ENCODE measurements around the gene TENT4A. TPM values are rescaled to one million over a fixed set of nuclear protein-coding genes. Genes with fewer than 3 reads are reported as not detected.
"Not testable (repeated sequence)": the region's sequence is repeated elsewhere in the genome, so short reads cannot be mapped to it uniquely, and the experiment has no call there.

Gene TENT4A
- total RNA-seq (10 to 100 TPM in 6 of 9 donors, 1 to 10 TPM in 3; 7.0 to 20.3 (median 11.3) TPM), polyA plus RNA-seq (1 to 10 TPM; 4.3 to 8.7 TPM)
- long read RNA-seq, donor 1, full-length matches to known transcripts: 4 of 8 reads
- long read RNA-seq, donor 1, partial matches to known transcripts: 2 of 8 reads
- long read RNA-seq, donor 1, other reads (novel, unspliced or antisense): 2 of 8 reads
- long read RNA-seq, donor 2, partial matches to known transcripts: 10 of 13 reads
- long read RNA-seq, donor 2, other reads (novel, unspliced or antisense): 2 of 13 reads
- long read RNA-seq, donor 3, full-length matches to known transcripts: 7 of 14 reads
- long read RNA-seq, donor 3, partial matches to known transcripts: 2 of 14 reads
- long read RNA-seq, donor 3, other reads (novel, unspliced or antisense): 5 of 14 reads

GRCh38 chr5:6713274-6714225 lies at the start of gene TENT4A:
TENT4A (plus strand) TSS chr5:6713432; CDS start chr5:6713984, 552 bp downstream.
- Histone ChIP-seq H3K27ac (peak within 1 kb of the TSS; percentile 89 to 100 (median 98)), H3K9me3 (no peaks in the 10 kb centered on the region), H3K4me1 (peaks cover 9 to 53% (median 40%) of the 10 kb centered on the region in 12 donors), H3K4me3 (peak within 1 kb of the TSS; percentile 60 to 98 (median 78)), H3K27me3 (no peaks in the 10 kb centered on the region), H3K36me3 (no peaks in the 10 kb centered on the region)
- intact Hi-C loops (cut with DNase I): loop anchor here in 8 of 10 donors (1.0 to 10.0 kb wide), 6 partner anchors 79 to 339 kb away; partner anchors contain the start of genes NSUN2 (in 8 of the 8), SRD5A1 (in 8 of the 8) and MED10 (in 2 of the 8)
- ATAC-seq (no peak), DNase-seq (peak in 4 of 5 donors; percentile 46 to 75 (median 60))
- 0 to 1% (median 0%) methylated on average over 5 to 174 of the region's 174 CpGs; no CpG with 5 or more reads in 1 of the 4 donors for WGBS, 4 donors
- TF ChIP-seq POLR2A (IDR thresholded peaks at IDR 0.05) (no peak), CTCF (IDR thresholded peaks at IDR 0.05) (no peak)

DNA sequence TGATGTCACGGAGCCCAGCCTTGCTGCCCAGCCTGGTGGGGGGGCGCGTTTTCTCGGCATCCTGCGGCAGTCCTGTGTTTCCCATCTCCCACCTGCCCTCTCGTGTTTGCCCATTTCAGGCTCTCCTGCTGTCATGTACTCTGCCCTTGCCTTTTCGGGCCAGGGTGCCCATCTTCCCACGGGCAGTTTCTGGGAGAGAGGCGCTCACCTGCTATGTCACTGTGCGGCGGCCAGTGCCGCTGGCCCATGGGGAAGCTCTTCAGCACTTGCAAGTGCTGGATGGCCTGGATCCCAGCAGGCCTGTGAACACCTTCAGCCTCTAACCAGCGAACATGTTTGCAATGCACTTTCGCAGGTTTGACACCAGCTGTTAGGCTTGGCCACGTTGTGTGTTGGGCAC lies 46.5 kb upstream of the TENT4A start:
- 91 to 95% (median 94%) methylated on average over 15 of the region's 15 CpGs for WGBS, 4 donors
- DNase-seq (no peak), ATAC-seq (no peak)
- H3K27me3 ChIP-seq: no peaks in the 10 kb centered on the region
- H3K4me3 ChIP-seq: no peak overlapping the region
- no peak overlapping the region for H3K27ac ChIP-seq
- no peaks in the 10 kb centered on the region for H3K4me1 ChIP-seq
- no peaks in the 10 kb centered on the region for H3K9me3 ChIP-seq
- intact Hi-C loops (cut with DNase I): no loop called here
- H3K36me3 ChIP-seq: peaks cover 0 to 32% (median 6%) of the 10 kb centered on the region in 9 donors
- TF ChIP-seq POLR2A (IDR thresholded peaks at IDR 0.05) (no peak), CTCF (IDR thresholded peaks at IDR 0.05) (no peak)

DNA sequence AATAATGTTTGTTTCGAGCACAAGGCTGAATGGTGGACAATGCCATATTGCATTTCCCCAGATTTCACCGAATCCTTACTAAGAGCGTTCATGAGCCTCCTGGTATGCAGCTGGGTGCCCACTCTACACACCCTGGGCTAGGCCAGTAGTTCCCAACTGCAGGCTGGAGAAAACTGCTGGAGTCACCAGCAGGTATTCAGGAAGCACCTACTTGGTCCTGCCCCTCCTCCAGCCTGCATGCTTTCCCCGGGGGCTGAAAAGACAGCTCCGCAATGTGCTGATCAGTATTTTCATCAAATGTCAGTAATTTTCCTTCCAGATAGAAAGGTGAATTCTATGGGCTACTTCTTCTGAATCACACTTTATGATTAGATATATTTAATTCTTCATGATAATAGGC lies 45.6 kb upstream of the TENT4A start:
- no peaks in the 10 kb centered on the region for H3K27me3 ChIP-seq
- H3K4me1 ChIP-seq: no peaks in the 10 kb centered on the region
- no peak overlapping the region for H3K27ac ChIP-seq
- no peak overlapping the region for H3K4me3 ChIP-seq
- WGBS, 4 donors: 90 to 98% (median 94%) methylated on average over 5 of the region's 5 CpGs
- H3K36me3 ChIP-seq: peaks cover 0 to 29% (median 6%) of the 10 kb centered on the region in 9 donors
- intact Hi-C loops (cut with DNase I): no loop called here
- no peak for DNase-seq
- TF ChIP-seq POLR2A (IDR thresholded peaks at IDR 0.05) (no peak), CTCF (IDR thresholded peaks at IDR 0.05) (no peak)
- no peak for ATAC-seq
- no peaks in the 10 kb centered on the region for H3K9me3 ChIP-seq

DNA sequence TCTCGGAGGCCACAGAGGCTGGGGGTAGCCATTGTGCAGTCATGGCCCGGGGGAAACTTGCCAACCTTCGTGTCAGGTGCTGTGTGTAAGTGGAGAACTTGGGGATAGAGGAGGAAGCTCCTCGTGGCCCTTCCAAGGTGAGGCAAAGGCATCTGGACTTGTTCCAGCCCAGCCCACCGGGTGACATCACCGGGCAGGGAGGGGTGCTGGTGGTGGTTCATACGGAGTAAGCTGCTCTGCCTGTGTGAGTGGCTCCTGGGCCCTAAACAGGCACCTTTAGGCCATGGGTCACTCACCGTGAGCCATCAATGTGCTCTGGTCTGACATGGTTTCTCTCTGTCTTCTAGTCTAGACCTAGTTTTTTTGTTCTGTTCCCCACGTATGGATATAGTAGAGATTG lies 44.5 kb upstream of the TENT4A start:
- H3K27ac ChIP-seq; DNase-seq; H3K4me1 ChIP-seq; H3K9me3 ChIP-seq; intact Hi-C loops (cut with DNase I); H3K27me3 ChIP-seq; ATAC-seq; H3K4me3 ChIP-seq: not testable (repeated sequence)
- WGBS, 4 donors: 84 to 90% (median 85%) methylated on average over 7 to 9 of the region's 9 CpGs
- H3K36me3 ChIP-seq: peaks cover 0 to 22% (median 3%) of the 10 kb centered on the region in 9 donors
